GM12891 (cell line): ENCODE results near the gene FCN1.

ENCODE experiments used
- PAX5 ChIP-seq: IDR thresholded peaks from 2 replicates; pipeline ENCODE4 v1.6.1; 2011; ENCODE audit warnings: low read length, moderate library complexity, mild to moderate bottlenecking; ENCODE audit not compliant: insufficient read depth, severe bottlenecking
- POLR2A ChIP-seq: IDR thresholded peaks from 2 replicates; pipeline ENCODE4 v1.6.1; 2011; ENCODE audit warnings: low read depth, low read length, control low read depth
- POLR2AphosphoS5 ChIP-seq: IDR thresholded peaks from 2 replicates; pipeline ENCODE4 v1.6.1; 2011; ENCODE audit warnings: low read depth, low read length, control low read depth
- POU2F2 ChIP-seq: IDR thresholded peaks from 2 replicates; pipeline ENCODE4 v1.6.1; 2011; ENCODE audit warnings: low read depth, mild to moderate bottlenecking, control low read depth, low read length, moderate library complexity
- SPI1 ChIP-seq: IDR thresholded peaks from 2 replicates; pipeline ENCODE4 v1.6.1; 2011; ENCODE audit warnings: low read depth, low read length, control low read depth
- TAF1 ChIP-seq: IDR thresholded peaks from 2 replicates; pipeline ENCODE4 v1.6.1; 2011; ENCODE audit warnings: low read depth, low read length, control low read depth

- no peak for TF ChIP-seq POLR2A
- TF ChIP-seq POLR2AphosphoS5, result no peak
- TF ChIP-seq TAF1, result no peak
- TF ChIP-seq PAX5, result no peak
- TF ChIP-seq SPI1, result no peak
- TF ChIP-seq POU2F2, result no peak
Measured at GRCh38 chr9:134882204-134882785, 35.4 kb downstream of the FCN1 start.
